ENCODE results near the gene HCN2. TPM values are rescaled to one million over a fixed set of nuclear protein-coding genes. Genes with fewer than 3 reads are reported as not detected.

Gene HCN2
- total RNA-seq, 2 experiments from 2014 or later, result 2.1 TPM

DNA sequence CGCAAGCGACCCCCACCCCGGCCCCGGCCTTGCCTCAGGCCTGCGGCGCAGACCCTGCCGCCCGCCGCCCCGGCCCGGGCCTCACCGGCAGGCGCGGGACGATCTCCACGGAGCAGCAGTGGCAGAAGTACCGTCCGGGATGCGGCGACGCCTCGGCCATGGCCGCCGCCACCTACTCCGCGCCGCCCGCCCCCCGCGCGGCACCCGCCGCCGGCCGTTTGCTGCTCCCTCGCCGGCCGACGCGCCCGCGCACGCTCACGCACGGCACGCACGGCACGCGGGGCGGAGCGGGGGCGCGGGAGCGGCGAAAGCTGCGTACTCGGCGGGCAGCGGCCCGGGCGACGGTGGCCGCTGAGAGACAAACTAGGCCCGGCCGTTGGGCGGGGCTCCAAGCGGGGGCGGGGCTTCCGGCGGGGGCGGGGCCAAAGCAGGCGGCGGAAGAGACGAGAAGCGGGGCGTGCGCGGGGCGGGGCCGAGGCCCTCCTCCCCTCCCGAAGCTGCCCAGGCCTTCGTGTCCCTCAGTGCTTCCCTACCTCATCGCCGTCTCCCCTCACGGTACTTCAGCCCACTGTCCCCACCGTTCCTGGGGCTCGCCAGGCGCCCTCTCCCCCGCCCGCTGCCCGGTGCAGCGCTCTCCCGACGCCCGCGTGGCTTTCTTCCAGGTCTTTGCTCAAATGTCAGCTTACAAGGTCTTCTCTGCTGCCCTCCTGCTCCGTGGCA, 73.4 kb downstream of the HCN2 start, which contains the start of gene RNF126:
RNF126 (minus strand) TSS at position 253 of the 720 bp plus-strand sequence; CDS start at position 160, 93 bp downstream.
- Histone ChIP-seq H3K27me3 (ENCODE audit: control insufficient read depth in 1 of 2, insufficient read depth in 2 of 2, low read length in 2 of 2) (no peaks in the 10 kb centered on the region), H3K27ac (ENCODE audit: low read depth in 1 of 2, low read length in 2 of 2) (peak within 1 kb of the TSS; percentile 92 to 97), H3K36me3 (ENCODE audit: insufficient read depth, low read length) (peaks cover 13% of the 10 kb centered on the region), H3K4me3 (ENCODE audit: low read length) (peak within 1 kb of the TSS; percentile 97), H3K4me1 (ENCODE audit: insufficient read depth, low read length) (peaks cover 59% of the 10 kb centered on the region), H3K9me3 (ENCODE audit: control insufficient read depth in 1 of 2, insufficient read depth in 1 of 2, low read length in 2 of 2) (no peaks in the 10 kb centered on the region)
- ChIA-PET POLR2A (interaction anchor here (0.7 to 1.6 kb wide), 13 partner anchors 16 to 606 kb away, joined by 3 to 45 read pairs (median 5); partner anchors contain the start of genes CDC34, CIRBP, MED16 and POLRMT), CTCF (interaction anchor here (1.5 to 1.8 kb wide), 4 partner anchors 17 to 152 kb away, joined by 4 to 14 read pairs (median 6); no protein-coding TSS in a partner anchor)
- H3K9me3 Mint-ChIP-seq, result no peaks in the 10 kb centered on the region
- H3K27ac Mint-ChIP-seq, result peak within 1 kb of the TSS; percentile 97
- peak; percentile 33 for ATAC-seq (ENCODE audit: poor library complexity)
- no peaks in the 10 kb centered on the region for H3K27me3 Mint-ChIP-seq
- intact Hi-C loops (cut with DNase I, micrococcal nuclease), result loop anchor here (1.0 to 5.0 kb wide), 9 partner anchors 17 to 157 kb away; partner anchors contain the start of genes BSG (in 2 of the 2), PTBP1 (in 2 of the 2), CDC34 (in 1 of the 2) and HCN2 (in 1 of the 2)
- DNase-seq, result peak; percentile 84 to 98 (median 95)
- TF ChIP-seq CTCF (IDR thresholded peaks at IDR 0.05), result no peak
- peaks cover 31% of the 10 kb centered on the region for H3K36me3 Mint-ChIP-seq (ENCODE audit: low read depth)
- peak within 1 kb of the TSS; percentile 97 for H3K4me3 Mint-ChIP-seq
- H3K4me1 Mint-ChIP-seq (ENCODE audit: low read depth), result peaks cover 40% of the 10 kb centered on the region

- no peaks in the 10 kb centered on the region for H3K9me3 Mint-ChIP-seq
- CTCF ChIA-PET, result interaction anchor here (1.5 to 1.8 kb wide), 4 partner anchors 17 to 153 kb away, joined by 4 to 14 read pairs (median 6); no protein-coding TSS in a partner anchor
- Histone ChIP-seq H3K27ac (ENCODE audit: low read depth in 1 of 2, low read length in 2 of 2) (peak overlapping the region; percentile 66 to 78), H3K9me3 (ENCODE audit: control insufficient read depth in 1 of 2, insufficient read depth in 1 of 2, low read length in 2 of 2) (no peaks in the 10 kb centered on the region), H3K36me3 (ENCODE audit: insufficient read depth, low read length) (peaks cover 7% of the 10 kb centered on the region), H3K27me3 (ENCODE audit: control insufficient read depth in 1 of 2, insufficient read depth in 2 of 2, low read length in 2 of 2) (no peaks in the 10 kb centered on the region), H3K4me3 (ENCODE audit: low read length) (peak overlapping the region; percentile 51), H3K4me1 (ENCODE audit: insufficient read depth, low read length) (peaks cover 53% of the 10 kb centered on the region)
- H3K36me3 Mint-ChIP-seq (ENCODE audit: low read depth), result peaks cover 31% of the 10 kb centered on the region
- ATAC-seq (ENCODE audit: poor library complexity) (no peak), DNase-seq (no peak)
- H3K27ac Mint-ChIP-seq, result peak overlapping the region; percentile 95
- H3K4me1 Mint-ChIP-seq (ENCODE audit: low read depth), result peaks cover 36% of the 10 kb centered on the region
- intact Hi-C loops (cut with DNase I, micrococcal nuclease), result loop anchor here (1.0 to 5.0 kb wide), 8 partner anchors 17 to 134 kb away; partner anchors contain the start of genes BSG (in 2 of the 2), PTBP1 (in 2 of the 2), CDC34 (in 1 of the 2) and HCN2 (in 1 of the 2)
- no peaks in the 10 kb centered on the region for H3K27me3 Mint-ChIP-seq
- no peak for TF ChIP-seq CTCF (IDR thresholded peaks at IDR 0.05)
- H3K4me3 Mint-ChIP-seq, result peak overlapping the region; percentile 93
- POLR2A ChIA-PET, result interaction anchor here (0.7 to 1.6 kb wide), 13 partner anchors 16 to 606 kb away, joined by 3 to 45 read pairs (median 5); partner anchors contain the start of genes CDC34, CIRBP, MED16 and POLRMT
Observed at GRCh38 chr19:663682-664117, 74.0 kb downstream of the HCN2 start.

DNA sequence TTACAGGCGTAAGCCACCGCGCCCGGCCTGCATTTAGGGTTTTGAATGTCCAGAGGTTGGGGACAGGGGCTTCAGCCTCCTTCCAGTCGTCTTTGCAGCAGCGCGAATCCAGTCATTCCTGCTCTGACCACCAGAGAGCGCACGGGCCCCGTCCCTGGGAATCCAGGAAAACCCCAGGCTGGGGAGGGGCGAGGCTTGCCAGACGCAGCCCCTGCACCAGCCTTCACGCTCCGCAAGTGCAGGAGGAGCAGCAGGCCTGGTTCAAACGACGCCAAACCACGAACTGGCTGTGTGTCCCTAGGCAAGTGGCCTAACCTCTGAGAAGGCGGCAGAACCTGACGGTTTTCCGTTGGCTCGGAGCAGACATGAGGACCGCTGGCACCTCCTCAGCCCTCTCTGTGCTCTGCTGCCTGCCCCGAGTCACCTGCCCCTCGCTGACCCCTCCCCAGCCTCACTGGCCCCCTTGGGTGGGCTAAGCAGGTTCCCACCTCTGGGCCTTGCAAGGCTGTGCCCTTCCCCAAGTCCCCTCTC, 75.3 kb downstream of the HCN2 start:
- POLR2A ChIA-PET, result no interaction called here
- intact Hi-C loops (cut with DNase I, micrococcal nuclease), result loop anchor here (1.0 to 5.0 kb wide), 4 partner anchors 69 to 132 kb away; partner anchors contain the start of genes BSG (in 1 of the 2), HCN2 (in 1 of the 2) and PTBP1 (in 1 of the 2)
- Mint-ChIP-seq H3K9me3 (no peaks in the 10 kb centered on the region), H3K27ac (peak overlapping the region; percentile 95), H3K36me3 (ENCODE audit: low read depth) (peaks cover 24% of the 10 kb centered on the region), H3K4me3 (peak overlapping the region; percentile 93), H3K27me3 (peaks cover 6% of the 10 kb centered on the region), H3K4me1 (ENCODE audit: low read depth) (peaks cover 27% of the 10 kb centered on the region)
- Histone ChIP-seq H3K36me3 (ENCODE audit: insufficient read depth, low read length) (no peaks in the 10 kb centered on the region), H3K4me1 (ENCODE audit: insufficient read depth, low read length) (peaks cover 40% of the 10 kb centered on the region), H3K9me3 (ENCODE audit: control insufficient read depth in 1 of 2, insufficient read depth in 1 of 2, low read length in 2 of 2) (no peaks in the 10 kb centered on the region), H3K27ac (ENCODE audit: low read depth in 1 of 2, low read length in 2 of 2) (no peak overlapping the region), H3K4me3 (ENCODE audit: low read length) (peak overlapping the region; percentile 16), H3K27me3 (ENCODE audit: control insufficient read depth in 1 of 2, insufficient read depth in 2 of 2, low read length in 2 of 2) (peaks cover 0 to 2% of the 10 kb centered on the region in 2 experiments)
- CTCF ChIA-PET, result interaction anchor here (0.6 kb wide), 1 partner anchor 1588 kb away, joined by 3 read pairs; no protein-coding TSS in a partner anchor
- ATAC-seq (ENCODE audit: poor library complexity) (peak; percentile 5), DNase-seq (peak; percentile 62 to 92 (median 76))
- TF ChIP-seq CTCF (IDR thresholded peaks at IDR 0.05), result peak; percentile 92

Measured in CD4-positive, alpha-beta T cell (primary cell).